ENCODE results near the gene FAF1. TPM values are rescaled to one million over a fixed set of nuclear protein-coding genes. Genes with fewer than 3 reads are reported as not detected.
"Not testable (repeated sequence)": the region's sequence is repeated elsewhere in the genome, so short reads cannot be mapped to it uniquely, and the experiment has no call there.

The FAF1 gene
- total RNA-seq, 1 experiment from 2014 or later: 14.7 TPM

GRCh38 chr1:50936321-50936720 lies 23.7 kb downstream of the FAF1 start:
- no peak for TF ChIP-seq CTCF (conservative IDR thresholded peaks at IDR 0.05; ENCODE audit: low read depth, low read length)
- TF ChIP-seq EZH2 (IDR thresholded peaks at IDR 0.05; ENCODE audit: low read length, unreplicated experiment): no peak
- ATAC-seq: no peak
- intact Hi-C loops (cut with micrococcal nuclease): no loop called here

GRCh38 chr1:50935276-50935675 lies 24.8 kb downstream of the FAF1 start:
- Histone ChIP-seq H3K79me2 (ENCODE audit: low read length) (peaks cover 94% of the 10 kb centered on the region), H4K20me1 (ENCODE audit: low read length) (0 out of 2 replicates have a peak, but pooled peaks cover 13% of the 10 kb centered on the region)
- H3K9ac ChIP-seq (ENCODE audit: low read length); BruUV-seq (replicated peaks); intact Hi-C loops (cut with micrococcal nuclease); H3K4me1 ChIP-seq (ENCODE audit: insufficient read depth, low read length); H3K9me3 ChIP-seq (ENCODE audit: low read length); H3K27ac ChIP-seq (ENCODE audit: low read length); H3K4me2 ChIP-seq (ENCODE audit: low read length); ATAC-seq; H3K9me2 ChIP-seq (replicated peaks; ENCODE audit: low read length); POLR2A ChIA-PET (ENCODE audit: unreplicated experiment); CTCF ChIA-PET; H2AFZ ChIP-seq (ENCODE audit: low read length); H3F3A ChIP-seq (ENCODE audit: low read length, unreplicated experiment); DNase-seq; H3K4me3 ChIP-seq (ENCODE audit: low read length); H3K36me3 ChIP-seq (ENCODE audit: low read depth, low read length); H3K27me3 ChIP-seq (ENCODE audit: low read length): not testable (repeated sequence)

More at GRCh38 chr1:50936321-50936720, 23.7 kb downstream of the FAF1 start:
- H3K27me3 ChIP-seq (ENCODE audit: low read length): no peaks in the 10 kb centered on the region
- DNase-seq: no peak
- no peak overlapping the region for H2AFZ ChIP-seq (ENCODE audit: low read length)
- ChIA-PET CTCF (no interaction called here), POLR2A (ENCODE audit: unreplicated experiment) (no interaction called here)
- no peak overlapping the region for H3K4me3 ChIP-seq (ENCODE audit: low read length)
- H4K20me1 ChIP-seq (ENCODE audit: low read length): 0 out of 2 replicates have a peak, but pooled peaks cover 11% of the 10 kb centered on the region
- H3K9me3 ChIP-seq (ENCODE audit: low read length): no peaks in the 10 kb centered on the region
- no peak overlapping the region for H3K9ac ChIP-seq (ENCODE audit: low read length)
- BruUV-seq (replicated peaks): no TSS peak
- H3K79me2 ChIP-seq (ENCODE audit: low read length): peaks cover 96% of the 10 kb centered on the region
- peaks cover 3% of the 10 kb centered on the region; the same call in 1 of the 2 replicates for H3K36me3 ChIP-seq (ENCODE audit: low read depth, low read length)
- H3K27ac ChIP-seq (ENCODE audit: low read length): no peak overlapping the region
- no peaks in the 10 kb centered on the region for H3K4me1 ChIP-seq (ENCODE audit: insufficient read depth, low read length)
- H3F3A ChIP-seq (ENCODE audit: low read length, unreplicated experiment): no peaks in the 10 kb centered on the region
- H3K4me2 ChIP-seq (ENCODE audit: low read length): no peak overlapping the region
- no peaks in the 10 kb centered on the region for H3K9me2 ChIP-seq (replicated peaks; ENCODE audit: low read length)

- Histone ChIP-seq H3K9ac (ENCODE audit: low read length) (no peak overlapping the region), H3K27ac (ENCODE audit: low read length) (no peak overlapping the region), H3K4me1 (ENCODE audit: insufficient read depth, low read length) (no peaks in the 10 kb centered on the region), H3K4me3 (ENCODE audit: low read length) (no peak overlapping the region), H3K36me3 (ENCODE audit: low read depth, low read length) (peaks cover 3% of the 10 kb centered on the region), H3K9me3 (ENCODE audit: low read length) (no peaks in the 10 kb centered on the region), H2AFZ (ENCODE audit: low read length) (no peak overlapping the region), H3K9me2 (replicated peaks; ENCODE audit: low read length) (no peaks in the 10 kb centered on the region), H3K4me2 (ENCODE audit: low read length) (no peak overlapping the region), H3K79me2 (ENCODE audit: low read length) (peaks cover 94% of the 10 kb centered on the region), H4K20me1 (ENCODE audit: low read length) (peaks cover 17% of the 10 kb centered on the region), H3K27me3 (ENCODE audit: low read length) (no peaks in the 10 kb centered on the region), H3F3A (ENCODE audit: low read length, unreplicated experiment) (no peaks in the 10 kb centered on the region)
- BruUV-seq (replicated peaks): no TSS peak
- ATAC-seq (no peak), DNase-seq (no peak)
- intact Hi-C loops (cut with micrococcal nuclease): no loop called here
- CTCF ChIA-PET: no interaction called here
- POLR2A ChIA-PET (ENCODE audit: unreplicated experiment): no interaction called here
- no peak for TF ChIP-seq EZH2phosphoT487 (IDR thresholded peaks at IDR 0.05; ENCODE audit: borderline replicate concordance, low read length)
- TF ChIP-seq EZH2 (IDR thresholded peaks at IDR 0.05; ENCODE audit: low read length, unreplicated experiment): no peak
- TF ChIP-seq CTCF (conservative IDR thresholded peaks at IDR 0.05; ENCODE audit: low read depth, low read length): no peak
Measured at GRCh38 chr1:50934838-50935237, 25.2 kb downstream of the FAF1 start.

GRCh38 chr1:50933770-50934169 lies 26.3 kb downstream of the FAF1 start:
- BruUV-seq (replicated peaks); H3K27ac ChIP-seq (ENCODE audit: low read length); H3K4me1 ChIP-seq (ENCODE audit: insufficient read depth, low read length); H2AFZ ChIP-seq (ENCODE audit: low read length); H3K9me2 ChIP-seq (replicated peaks; ENCODE audit: low read length); POLR2A ChIA-PET (ENCODE audit: unreplicated experiment); H3K27me3 ChIP-seq (ENCODE audit: low read length); H3K4me2 ChIP-seq (ENCODE audit: low read length); ATAC-seq; DNase-seq; CTCF ChIA-PET; H3K4me3 ChIP-seq (ENCODE audit: low read length); H3K36me3 ChIP-seq (ENCODE audit: low read depth, low read length); H3K9me3 ChIP-seq (ENCODE audit: low read length); H3F3A ChIP-seq (ENCODE audit: low read length, unreplicated experiment); H3K9ac ChIP-seq (ENCODE audit: low read length); intact Hi-C loops (cut with micrococcal nuclease): not testable (repeated sequence)
- Histone ChIP-seq H3K79me2 (ENCODE audit: low read length) (peaks cover 86% of the 10 kb centered on the region), H4K20me1 (ENCODE audit: low read length) (peaks cover 20% of the 10 kb centered on the region)

GRCh38 chr1:50932043-50932442 lies 28.0 kb downstream of the FAF1 start:
- DNase-seq; BruUV-seq (replicated peaks); H3K4me3 ChIP-seq (ENCODE audit: low read length); intact Hi-C loops (cut with micrococcal nuclease); H3K9me2 ChIP-seq (replicated peaks; ENCODE audit: low read length); H3K27ac ChIP-seq (ENCODE audit: low read length); H3K36me3 ChIP-seq (ENCODE audit: low read depth, low read length); CTCF ChIA-PET; H3K9ac ChIP-seq (ENCODE audit: low read length); H2AFZ ChIP-seq (ENCODE audit: low read length); H3F3A ChIP-seq (ENCODE audit: low read length, unreplicated experiment); POLR2A ChIA-PET (ENCODE audit: unreplicated experiment); ATAC-seq; H3K4me2 ChIP-seq (ENCODE audit: low read length); H3K9me3 ChIP-seq (ENCODE audit: low read length); H3K27me3 ChIP-seq (ENCODE audit: low read length); H3K4me1 ChIP-seq (ENCODE audit: insufficient read depth, low read length): not testable (repeated sequence)
- H3K79me2 ChIP-seq (ENCODE audit: low read length): peaks cover 84% of the 10 kb centered on the region
- peaks cover 20% of the 10 kb centered on the region for H4K20me1 ChIP-seq (ENCODE audit: low read length)

All from PC-3 (cell line).